Right lobe of liver (tissue), 4 donors: ENCODE data around the gene BASP1.

Experiments used
- POLR2A ChIP-seq: fragments of 450-650 bp; IDR thresholded peaks from one replicate; pipeline ENCODE4 v1.6.1; 2017; ENCODE audit warnings: antibody characterized with exemption, mild to moderate bottlenecking
- TF ChIP-seq, protein P1 (sequence below), 4 donors: fragments of 200-600 bp in 3 of 4; fragments of 450-650 bp in 1 of 4; IDR thresholded peaks; one replicate each; pipeline versions ENCODE4 v1.5.1 to v1.8.0; 2016 to 2022; ENCODE audit warnings: antibody characterized with exemption in 4 of 4, mild to moderate bottlenecking in 2 of 4
- donor health status: DM: no; HTN: no; CAD: no.
- donor health status: DM: no; HTN: no; CAD: no.
- donor health status: DM: no; HTN: yes; CAD: no.

DNA sequence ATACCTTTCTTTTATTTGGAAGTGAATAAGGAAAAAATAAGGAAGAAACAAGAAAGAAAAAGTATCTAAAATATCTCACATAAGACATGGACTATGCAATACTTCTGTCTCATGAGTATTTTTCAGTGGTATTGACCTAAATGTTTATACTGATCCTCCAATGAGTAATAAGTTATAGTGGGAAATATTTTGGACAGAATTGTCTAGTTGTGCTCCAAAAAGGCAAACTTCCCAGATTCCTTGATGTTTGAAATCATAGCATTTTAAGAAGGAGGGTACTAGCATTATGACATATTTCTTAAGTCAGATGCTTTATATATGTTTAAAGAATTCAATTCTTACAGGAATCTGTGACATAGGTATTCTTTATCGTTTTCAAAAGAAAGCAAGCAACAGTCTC lies 34.5 kb upstream of the BASP1 start:
- TF ChIP-seq, protein P1, sequence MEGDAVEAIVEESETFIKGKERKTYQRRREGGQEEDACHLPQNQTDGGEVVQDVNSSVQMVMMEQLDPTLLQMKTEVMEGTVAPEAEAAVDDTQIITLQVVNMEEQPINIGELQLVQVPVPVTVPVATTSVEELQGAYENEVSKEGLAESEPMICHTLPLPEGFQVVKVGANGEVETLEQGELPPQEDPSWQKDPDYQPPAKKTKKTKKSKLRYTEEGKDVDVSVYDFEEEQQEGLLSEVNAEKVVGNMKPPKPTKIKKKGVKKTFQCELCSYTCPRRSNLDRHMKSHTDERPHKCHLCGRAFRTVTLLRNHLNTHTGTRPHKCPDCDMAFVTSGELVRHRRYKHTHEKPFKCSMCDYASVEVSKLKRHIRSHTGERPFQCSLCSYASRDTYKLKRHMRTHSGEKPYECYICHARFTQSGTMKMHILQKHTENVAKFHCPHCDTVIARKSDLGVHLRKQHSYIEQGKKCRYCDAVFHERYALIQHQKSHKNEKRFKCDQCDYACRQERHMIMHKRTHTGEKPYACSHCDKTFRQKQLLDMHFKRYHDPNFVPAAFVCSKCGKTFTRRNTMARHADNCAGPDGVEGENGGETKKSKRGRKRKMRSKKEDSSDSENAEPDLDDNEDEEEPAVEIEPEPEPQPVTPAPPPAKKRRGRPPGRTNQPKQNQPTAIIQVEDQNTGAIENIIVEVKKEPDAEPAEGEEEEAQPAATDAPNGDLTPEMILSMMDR (IDR thresholded peaks at IDR 0.05) = no peak
- TF ChIP-seq POLR2A = no peak
